ENCODE results near the gene SEMA4D.
A peak's percentile ranks its signal among the peaks of the same experiment; 100 is the strongest.

The SEMA4D gene, protein sequence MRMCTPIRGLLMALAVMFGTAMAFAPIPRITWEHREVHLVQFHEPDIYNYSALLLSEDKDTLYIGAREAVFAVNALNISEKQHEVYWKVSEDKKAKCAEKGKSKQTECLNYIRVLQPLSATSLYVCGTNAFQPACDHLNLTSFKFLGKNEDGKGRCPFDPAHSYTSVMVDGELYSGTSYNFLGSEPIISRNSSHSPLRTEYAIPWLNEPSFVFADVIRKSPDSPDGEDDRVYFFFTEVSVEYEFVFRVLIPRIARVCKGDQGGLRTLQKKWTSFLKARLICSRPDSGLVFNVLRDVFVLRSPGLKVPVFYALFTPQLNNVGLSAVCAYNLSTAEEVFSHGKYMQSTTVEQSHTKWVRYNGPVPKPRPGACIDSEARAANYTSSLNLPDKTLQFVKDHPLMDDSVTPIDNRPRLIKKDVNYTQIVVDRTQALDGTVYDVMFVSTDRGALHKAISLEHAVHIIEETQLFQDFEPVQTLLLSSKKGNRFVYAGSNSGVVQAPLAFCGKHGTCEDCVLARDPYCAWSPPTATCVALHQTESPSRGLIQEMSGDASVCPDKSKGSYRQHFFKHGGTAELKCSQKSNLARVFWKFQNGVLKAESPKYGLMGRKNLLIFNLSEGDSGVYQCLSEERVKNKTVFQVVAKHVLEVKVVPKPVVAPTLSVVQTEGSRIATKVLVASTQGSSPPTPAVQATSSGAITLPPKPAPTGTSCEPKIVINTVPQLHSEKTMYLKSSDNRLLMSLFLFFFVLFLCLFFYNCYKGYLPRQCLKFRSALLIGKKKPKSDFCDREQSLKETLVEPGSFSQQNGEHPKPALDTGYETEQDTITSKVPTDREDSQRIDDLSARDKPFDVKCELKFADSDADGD

DNA sequence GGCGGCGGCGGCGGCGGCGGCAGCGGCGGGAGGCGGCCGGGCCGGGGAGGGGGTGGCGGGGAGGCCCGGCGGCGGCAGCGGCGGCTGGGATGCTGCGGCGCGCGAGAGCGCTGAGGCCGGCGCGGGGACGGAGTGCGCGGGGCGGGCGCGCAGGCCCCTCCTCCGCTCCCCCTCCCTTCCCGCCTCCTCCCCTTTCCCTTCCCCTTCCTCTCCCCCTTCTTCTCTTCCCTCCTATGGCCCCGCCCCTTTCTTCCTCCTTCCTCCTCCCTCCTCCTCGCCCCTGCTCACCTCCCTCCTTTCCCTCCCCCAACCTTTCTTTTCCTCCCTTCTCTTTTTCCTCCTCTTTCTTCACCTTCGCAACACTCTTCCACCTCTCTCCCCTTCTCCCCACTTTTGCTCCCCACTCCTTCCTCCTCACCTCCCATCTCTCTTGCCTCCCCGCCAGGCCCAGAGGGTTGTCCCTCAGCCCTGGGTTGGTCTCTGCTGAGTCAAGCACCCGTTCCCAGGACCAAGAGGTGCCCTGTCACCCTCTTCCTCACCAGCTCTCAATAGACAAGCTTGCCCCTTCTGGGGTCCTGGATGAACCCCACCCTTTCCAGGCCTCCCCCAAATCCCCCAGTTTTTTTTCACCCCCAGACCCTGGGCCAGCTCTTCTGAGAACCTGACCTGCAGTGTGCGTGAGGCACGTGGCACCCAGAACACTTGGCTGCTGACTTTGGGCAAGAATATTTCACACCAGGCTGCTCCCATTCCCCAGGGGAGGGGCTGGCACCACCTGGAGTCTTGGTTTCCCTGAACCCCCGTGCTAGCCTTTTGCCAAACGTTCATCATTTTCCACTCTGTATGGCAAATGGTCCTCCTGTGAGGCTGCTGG lies at the start of gene SEMA4D:
SEMA4D (minus strand) TSS at position 136 of the 874 bp plus-strand sequence. CDS start 92,657 bp downstream, outside the sequence.
- DNase-seq = peak; percentile 48

DNA sequence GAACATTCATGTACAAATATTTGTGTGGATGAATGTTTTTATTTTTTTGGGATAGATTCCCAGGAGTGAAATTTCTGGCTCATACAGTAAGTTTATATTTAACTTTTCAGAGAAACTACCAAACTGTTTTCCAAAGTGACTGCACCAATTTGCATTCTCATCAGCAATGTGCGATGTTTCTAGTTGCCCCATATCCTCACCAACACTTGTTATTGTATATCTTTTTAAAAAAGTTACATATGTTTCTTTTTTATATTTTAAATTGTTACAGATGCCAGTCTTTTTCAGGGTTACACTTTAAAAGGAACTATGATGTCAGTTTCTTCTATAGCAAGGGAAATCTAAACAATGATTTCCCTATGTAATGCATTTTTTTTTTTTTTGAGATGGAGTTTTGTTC lies 49.1 kb upstream of the SEMA4D start:
- no peak for DNase-seq

DNA sequence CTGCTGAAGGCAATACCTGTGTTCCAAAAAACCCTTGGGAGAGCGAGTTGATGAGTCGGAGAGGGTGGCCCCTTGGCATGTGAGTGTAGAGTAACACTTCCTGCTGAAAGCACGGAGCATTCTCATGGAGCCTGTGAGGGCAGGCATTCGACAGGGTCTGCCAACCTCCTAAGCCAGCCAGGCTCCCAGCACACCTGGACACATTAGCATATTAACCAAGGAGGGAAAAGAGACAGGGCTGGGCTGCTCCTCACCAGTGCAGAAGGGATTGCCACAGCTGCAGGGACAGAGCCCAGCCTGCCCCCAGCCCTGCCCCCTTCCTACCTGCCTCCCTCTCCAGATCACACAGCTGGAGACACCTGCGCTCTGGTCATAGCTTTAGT lies 46.4 kb upstream of the SEMA4D start:
- no peak for DNase-seq

DNA sequence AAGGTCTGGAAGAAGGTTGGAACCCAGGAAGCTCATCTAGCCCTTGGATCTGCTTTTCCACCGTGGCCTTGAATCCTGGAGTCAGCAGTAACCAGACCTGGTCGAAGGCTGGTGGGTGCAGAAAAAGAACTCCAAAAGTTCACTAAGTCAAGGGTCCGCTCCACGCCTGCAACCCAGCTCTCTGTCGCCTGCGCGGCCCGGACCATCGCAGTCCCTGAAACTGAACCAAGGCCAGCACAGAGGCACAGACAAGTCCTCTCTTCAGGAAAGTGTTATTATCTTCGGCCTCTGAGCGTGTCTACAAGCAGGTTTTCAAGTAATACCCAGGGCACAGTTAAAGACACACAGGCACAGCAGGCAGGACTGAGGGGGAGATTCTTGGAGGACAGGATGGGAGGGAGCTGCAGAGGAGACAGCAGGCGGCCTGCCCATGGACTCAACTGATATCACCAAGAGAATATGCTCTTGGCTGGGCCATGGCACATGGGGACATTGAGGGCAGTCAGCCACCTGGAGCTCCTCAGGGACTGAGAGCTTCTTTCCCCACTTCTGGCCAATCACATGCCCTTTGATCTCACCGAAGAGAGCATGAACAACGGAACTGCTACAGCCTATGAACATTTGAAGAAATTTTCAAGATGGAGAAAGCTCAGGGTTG lies 45.8 kb upstream of the SEMA4D start:
- no peak for DNase-seq

DNA sequence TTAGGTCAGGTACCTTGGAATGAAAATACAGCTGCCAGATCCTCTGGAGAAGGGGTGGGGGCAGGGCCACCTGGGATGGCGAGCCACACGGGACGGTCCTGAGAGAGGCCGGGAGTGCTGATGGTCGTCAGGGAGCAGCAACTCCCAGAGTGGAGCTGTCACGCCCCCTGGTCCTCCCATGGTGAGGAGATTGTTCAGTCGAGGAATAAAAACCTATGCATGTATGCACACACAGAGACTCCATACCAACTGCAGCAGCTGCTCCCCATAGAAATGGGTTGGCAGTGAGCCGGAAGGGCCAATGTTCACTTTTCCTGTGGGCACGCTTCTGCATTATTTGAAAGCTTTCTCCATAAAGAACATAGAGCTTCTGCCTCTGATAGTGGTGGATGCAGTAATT lies 45.2 kb upstream of the SEMA4D start:
- DNase-seq = no peak

DNA sequence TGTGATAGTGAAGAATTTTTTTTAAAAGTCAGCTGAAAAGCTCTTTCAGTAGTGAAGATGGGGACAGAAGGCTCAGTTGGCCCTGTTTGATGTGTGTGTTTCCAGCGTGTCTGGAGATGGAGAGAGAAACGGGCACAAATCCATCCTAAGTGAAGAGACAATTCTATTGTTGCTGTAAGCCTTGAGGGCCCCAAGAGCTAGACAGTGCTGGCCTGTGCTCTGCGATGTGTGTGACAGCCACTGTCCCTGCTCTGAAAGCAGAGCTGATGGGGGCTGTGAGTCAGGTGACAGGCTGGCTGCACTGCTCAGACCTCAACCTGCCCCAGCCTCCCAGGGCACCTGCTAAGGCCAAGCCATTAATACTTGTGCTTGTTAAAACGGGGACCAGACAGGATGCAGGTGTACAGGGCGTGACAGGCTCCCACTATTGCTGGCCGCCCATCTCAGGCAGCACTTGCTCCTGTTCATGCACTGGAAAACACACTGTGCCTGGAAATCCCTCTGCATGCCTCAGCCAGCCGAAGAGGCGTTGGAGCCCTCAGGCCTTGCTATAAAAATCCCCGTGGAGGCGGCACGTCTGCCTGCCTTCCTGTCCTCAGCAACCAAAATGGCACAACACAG lies 44.6 kb upstream of the SEMA4D start:
- DNase-seq = no peak

DNA sequence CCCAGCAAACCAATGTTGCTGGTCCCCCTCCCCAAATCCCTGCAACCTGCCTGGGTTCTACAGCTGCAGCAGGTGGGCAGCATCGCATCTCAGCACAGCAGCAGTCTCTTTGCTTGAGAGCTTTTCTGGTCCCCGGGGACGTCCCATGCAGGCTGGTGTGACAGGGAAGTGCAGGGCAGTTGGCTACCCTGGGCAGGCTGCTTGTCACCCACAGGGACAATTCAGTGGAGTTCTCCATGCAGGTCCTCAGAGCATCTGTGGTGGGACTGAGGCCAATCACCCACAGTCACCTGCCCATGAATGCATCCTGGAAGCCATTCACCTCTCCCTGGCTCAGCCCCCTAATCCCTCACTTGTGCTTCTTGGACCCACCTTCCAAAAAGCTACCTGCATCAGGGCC lies 43.9 kb upstream of the SEMA4D start:
- DNase-seq = no peak

DNA sequence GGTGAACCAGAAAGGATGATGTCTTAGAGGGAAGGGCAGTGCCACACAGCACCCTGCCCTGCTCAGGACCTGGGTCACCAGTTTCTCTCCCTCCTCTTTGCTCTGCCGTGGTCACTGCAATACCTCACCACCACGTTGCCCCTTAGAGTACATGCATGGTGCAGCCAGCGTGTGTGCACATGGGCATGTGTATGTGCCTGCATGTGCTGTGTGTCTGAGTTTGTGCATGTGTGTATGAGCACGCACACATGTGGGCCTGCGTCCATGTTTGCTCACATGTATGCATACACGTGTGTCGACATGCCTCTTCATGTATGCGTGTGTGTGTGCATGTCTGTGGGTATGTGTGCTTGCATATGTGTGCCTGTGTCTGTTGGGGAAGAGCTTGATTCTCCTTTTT lies 41.5 kb upstream of the SEMA4D start:
- DNase-seq = no peak

DNA sequence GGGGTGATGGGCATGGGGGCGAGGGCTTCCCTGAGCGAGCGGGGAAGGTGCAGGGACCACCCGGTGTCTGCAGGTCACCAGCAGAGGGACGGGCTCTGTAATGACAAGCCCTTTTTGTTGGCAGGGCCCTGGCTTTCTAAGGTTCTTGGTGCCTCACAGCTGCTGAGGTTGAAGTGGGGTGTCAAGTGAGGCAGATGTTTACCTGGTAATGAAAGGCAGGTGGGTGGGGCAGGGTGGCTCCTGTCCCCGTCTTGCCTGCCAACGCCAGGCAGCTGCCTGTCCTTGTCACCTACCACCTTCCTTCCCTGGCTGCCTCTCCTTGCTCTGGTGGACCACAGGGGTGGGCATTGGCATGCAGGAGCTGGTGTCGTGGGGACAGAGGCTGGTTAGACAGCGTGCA lies 41.0 kb upstream of the SEMA4D start:
- no peak for DNase-seq

DNA sequence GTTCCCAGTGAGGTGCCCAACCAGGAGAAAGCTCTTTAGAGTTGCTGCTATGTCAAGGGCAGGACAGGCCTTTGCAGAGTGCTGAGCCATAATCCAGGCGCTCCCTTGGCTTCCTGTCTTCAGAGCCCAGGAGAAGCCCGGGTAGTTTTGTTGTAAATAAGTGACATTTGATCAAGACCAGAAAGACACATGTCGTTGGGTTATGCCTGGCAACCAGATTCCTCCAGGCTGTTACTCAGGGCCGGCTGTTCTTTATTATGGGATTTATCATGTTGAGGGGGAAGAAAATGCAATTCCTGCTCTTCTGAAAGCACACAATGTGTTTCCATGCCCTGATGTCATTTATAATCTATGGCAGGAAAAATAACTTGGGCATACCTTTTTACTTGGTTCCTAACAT lies 39.3 kb upstream of the SEMA4D start:
- DNase-seq = no peak

DNA sequence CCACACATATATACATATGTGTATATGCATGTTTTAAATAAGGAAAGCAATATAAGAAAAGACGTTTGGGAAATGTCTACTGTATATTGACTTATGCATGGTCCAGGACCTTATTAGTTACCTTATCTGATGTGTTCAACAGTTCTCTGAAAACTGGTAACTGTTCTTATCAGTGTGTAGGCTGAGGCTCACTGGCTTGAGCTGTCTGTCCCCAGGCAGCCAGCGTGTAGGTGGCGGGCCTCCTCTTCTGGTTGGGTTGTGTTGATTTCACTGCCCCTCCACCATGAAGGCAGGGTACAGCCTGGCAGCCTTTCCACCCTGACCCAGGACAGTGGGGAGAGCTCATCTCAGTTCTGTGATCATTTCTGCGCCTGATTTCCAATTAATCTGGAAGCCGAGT lies 38.7 kb upstream of the SEMA4D start:
- no peak for DNase-seq

DNA sequence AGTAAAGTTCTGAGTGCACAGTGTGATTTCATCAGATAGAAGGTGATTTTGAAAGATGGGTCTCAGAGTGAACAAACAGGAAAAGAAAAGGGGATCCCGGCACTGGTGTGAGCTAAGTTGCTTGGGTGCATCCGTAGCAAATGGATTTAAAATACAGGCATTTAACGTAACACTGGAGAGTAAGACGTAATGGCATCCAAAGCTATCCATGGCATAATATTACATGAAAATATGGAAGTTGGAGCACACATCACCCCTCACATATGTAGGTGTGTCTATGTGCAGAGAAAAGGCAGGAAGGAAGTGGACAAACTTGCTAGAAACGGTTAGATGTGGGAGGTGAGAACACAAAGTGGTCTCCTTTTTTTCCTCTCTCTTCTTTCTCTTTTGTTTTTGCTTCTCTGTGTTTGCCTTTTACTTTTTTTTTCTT lies 38.2 kb upstream of the SEMA4D start:
- peak; percentile 48 for DNase-seq

DNA sequence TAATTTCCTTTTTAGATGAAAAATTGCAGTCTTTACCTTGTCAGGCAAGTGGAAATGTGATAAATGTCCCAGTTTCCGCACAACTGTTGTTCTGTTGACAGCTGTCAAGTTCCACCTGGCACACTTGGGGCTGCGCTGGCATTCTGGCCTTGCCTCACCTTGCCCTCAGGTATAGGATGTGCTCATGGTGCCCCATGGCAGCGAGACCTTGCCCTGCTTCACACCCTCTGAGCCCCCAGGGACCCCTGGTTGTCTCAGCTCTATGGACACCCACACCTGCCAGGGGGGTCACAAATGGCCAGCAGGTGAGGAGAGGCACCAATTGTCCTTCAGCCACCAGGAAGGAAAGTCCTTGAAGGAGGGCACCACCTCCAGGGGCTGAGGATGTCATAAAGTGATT lies 37.5 kb upstream of the SEMA4D start:
- DNase-seq = no peak

DNA sequence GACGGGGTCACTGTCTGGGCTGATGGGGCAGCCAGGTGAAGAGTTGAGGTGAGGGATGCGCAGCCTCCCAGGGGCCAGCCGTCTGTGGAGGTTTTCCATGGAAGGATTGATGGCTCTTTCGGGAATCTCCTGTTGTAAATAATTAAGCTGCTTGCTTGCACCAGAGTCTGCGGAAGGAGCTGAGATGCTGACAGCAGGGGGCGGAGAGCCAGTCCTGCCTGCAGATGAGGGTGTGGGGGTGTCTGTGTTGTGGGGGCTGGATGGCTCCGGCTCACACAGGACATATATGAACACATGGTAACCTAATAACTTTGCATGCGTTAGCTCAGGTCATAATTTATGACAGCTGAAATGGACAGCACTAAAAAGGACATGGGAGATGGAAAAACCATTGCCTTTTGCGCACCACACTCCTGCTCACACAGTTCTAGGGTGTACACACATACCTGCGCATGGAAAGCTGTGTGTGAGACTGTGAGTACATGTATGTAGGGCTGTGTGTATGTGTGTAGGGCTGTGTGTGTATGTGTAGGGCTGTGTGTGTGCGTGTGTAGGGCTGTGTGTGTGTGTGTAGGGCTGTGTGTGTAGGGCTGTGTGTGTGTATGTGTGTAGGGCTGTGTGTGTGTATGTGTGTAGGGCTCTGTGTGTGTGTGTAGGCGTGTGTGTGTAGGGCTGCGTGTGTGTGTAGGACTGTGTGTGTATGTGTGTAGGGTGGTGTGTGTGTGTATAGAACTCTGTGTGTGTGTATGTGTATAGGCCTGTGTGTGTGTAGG lies 36.8 kb upstream of the SEMA4D start:
- no peak for DNase-seq

DNA sequence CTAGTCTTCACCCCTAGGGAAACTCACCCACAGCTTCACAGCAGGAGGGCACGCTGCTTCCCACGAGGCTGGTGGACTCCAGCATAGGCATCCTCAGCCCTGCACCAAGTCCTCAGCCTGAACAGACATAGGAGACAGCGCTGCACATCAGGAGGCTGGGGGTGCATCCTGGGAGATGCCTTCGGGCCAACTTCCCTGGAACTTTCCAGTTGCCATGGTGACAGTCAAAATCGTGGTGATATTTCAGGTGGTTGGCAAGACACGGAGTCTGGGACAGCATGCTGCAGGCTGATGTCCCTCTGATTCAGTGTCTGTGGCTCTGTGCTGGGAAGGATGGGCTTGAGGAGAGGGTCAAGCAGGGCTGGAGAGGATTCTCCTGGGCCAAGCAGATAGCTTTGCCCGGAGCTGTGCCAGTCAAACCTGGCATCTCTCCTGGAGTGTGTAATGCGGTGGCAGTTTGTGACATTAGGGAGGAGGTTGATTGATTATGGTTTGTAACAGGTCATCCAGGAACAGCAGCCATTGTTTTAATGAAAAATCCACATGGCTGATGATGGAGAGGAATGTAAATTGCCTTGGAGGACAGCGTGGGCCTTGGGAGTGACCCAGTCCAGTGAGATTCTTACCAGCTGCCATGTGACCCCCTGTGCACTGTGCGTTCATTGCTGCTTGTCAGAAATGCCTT lies 35.6 kb upstream of the SEMA4D start:
- no peak for DNase-seq

DNA sequence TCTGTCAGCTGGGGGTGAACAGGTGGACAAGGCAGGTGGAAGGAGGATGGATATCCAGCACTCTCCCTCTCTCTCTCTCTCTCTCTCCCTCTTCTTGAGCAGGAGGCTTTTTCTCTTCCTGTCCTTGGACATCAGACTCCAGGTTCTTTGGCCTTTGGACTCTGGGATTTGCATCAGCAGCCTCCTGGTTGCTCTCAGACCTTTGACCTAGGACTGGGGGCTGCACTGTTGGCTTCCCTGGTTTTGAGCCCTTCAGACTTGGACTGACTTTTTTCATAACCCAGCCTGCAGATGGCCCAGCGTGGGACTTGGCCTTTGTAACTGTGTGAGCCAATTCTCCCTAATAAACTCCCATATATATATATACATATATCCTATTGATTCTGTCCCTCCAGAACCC lies 35.0 kb upstream of the SEMA4D start:
- no peak for DNase-seq

DNA sequence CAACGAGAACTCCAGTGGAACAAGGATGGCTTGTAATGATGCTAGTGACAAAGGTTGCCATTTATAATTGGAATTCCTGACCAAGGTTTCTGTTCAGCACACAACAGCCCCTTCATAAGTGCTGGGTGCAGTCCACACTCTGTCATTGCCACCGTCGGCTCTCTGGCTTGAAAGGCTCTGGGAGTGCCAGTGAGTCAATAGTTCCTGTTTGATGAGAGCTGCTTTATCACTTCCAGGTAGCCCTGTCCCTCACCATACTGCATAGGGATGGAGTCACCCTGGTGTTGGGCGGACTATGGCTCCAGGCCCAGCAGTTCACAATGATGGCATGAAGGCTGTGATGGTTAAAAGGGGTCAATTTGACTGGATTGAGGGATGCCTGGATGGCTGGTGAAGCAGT lies 34.6 kb upstream of the SEMA4D start:
- no peak for DNase-seq

DNA sequence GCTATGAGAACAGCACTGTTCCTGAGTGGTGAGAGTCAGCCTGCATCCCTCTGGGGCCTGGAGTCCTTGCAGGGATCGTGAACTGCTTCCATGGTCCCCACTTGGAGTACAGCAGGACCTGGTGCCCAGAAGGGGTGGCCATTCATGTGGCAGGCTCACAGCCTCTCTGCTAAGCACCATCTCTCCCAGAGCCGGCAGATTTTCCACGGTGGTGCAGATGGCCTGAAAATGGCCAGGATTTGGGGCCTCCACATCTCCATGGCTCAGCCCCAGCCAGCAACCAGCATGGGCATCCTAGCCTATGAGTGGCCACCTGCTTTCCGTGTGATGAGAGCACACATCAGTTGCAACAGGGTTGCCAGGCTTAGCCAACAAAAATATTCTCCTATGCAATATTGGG lies 33.9 kb upstream of the SEMA4D start:
- DNase-seq = no peak

DNA sequence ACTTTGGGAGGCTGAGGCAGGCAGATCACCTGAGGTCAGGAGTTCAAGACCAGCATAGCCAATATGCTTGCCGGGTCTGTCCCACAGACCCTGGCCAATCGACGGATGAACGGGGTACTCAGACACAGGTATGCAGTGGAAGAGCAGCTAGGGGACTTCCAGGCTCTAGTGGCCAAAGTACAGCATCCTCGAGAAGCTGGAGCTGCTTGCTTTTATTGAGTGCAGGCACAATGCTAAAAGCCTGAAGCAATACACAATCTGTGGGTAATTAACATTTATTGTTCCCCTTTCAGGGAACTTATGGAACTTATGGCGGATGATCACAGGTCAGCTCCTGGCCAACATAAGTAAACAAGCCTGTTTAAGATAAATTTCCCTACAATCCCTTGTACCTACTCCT lies 32.8 kb upstream of the SEMA4D start:
- DNase-seq = no peak

DNA sequence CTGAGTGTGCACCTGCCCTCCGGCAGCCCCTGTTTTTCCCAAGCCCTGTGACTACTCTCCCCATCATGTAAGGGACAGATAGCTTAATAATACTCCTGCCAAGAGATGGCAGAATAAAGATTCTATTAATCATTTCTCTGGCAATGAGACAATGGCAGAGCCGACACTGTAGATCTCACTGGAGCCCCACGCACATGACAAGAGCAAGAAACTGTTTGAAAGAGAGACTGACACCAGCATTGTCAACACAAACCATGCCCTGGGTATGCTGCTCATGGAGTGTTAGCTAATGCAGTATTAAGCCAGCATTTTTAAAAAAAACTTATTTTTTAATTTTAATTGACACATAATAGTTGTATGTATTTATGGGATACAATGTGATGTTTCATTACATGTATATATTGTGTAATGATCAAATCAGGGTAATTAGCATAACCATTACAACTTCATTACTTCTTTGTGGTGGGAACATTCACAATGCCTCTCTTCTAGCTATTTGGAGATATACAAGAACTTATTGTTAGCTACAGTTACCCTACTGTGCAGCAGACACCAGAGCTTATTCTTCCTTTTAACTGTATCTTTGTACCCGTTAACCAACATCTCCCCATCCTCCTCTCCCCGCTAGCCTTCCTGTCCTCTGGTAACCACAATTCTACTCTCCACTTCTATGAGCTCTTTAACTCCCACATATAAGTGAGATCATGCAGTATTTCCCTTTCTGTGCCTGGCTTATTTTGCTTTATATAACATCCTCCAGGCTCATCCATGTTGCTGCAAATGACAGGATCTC lies 31.5 kb upstream of the SEMA4D start:
- DNase-seq = peak; percentile 57

Data from KG1 (cell line).